ENCODE results near the gene HIVEP2.
"Not testable (repeated sequence)": the region's sequence is repeated elsewhere in the genome, so short reads cannot be mapped to it uniquely, and the experiment has no call there.

The HIVEP2 gene, protein sequence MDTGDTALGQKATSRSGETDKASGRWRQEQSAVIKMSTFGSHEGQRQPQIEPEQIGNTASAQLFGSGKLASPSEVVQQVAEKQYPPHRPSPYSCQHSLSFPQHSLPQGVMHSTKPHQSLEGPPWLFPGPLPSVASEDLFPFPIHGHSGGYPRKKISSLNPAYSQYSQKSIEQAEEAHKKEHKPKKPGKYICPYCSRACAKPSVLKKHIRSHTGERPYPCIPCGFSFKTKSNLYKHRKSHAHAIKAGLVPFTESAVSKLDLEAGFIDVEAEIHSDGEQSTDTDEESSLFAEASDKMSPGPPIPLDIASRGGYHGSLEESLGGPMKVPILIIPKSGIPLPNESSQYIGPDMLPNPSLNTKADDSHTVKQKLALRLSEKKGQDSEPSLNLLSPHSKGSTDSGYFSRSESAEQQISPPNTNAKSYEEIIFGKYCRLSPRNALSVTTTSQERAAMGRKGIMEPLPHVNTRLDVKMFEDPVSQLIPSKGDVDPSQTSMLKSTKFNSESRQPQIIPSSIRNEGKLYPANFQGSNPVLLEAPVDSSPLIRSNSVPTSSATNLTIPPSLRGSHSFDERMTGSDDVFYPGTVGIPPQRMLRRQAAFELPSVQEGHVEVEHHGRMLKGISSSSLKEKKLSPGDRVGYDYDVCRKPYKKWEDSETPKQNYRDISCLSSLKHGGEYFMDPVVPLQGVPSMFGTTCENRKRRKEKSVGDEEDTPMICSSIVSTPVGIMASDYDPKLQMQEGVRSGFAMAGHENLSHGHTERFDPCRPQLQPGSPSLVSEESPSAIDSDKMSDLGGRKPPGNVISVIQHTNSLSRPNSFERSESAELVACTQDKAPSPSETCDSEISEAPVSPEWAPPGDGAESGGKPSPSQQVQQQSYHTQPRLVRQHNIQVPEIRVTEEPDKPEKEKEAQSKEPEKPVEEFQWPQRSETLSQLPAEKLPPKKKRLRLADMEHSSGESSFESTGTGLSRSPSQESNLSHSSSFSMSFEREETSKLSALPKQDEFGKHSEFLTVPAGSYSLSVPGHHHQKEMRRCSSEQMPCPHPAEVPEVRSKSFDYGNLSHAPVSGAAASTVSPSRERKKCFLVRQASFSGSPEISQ (N-terminal part only)

DNA sequence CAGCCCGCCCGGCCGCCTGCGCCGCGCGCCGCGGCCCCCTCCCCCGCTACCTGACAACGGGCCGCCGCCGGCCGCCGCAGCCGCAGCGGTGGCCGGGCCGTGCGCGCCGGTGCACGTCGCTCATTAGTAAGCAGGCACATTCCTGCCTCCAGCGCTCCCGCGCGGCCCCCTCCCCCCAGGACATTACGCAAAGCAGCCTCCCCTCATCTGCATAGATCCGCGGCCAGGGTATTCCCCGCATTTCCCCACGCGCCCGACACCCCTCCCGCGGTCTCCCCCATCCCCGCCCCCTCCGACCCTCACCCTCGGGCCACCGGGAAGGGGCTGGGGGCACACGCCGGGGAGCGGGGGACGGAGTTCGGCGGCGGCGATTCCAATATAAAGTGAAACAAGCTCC lies at the start of gene HIVEP2:
TSS of gene HIVEP2 (minus strand) at position 128 of the 397 bp plus-strand sequence. CDS start 170,438 bp downstream, outside the sequence.
- DNase-seq (ENCODE audit: low spot score) = peak; percentile 72

DNA sequence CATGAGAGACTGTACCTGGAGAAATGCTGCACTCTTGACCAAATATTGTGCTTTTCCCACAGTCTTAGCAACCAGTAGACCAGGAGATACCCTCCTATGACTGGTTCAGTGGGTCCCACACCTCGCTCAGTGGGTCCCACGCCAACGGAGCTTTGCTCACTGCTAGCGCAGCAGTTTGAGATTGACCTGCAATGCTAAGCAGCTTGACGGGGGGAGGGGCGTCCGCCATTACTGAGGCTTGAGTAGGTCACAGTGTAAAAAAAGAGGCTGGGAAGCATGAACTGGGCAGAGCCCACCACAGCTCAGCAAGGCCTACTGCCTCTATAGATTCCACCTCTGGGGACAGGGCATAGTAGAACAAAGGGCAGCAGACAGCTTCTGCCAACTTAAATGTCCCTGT lies 49.0 kb upstream of the HIVEP2 start:
- no peak for DNase-seq (ENCODE audit: low spot score)

DNA sequence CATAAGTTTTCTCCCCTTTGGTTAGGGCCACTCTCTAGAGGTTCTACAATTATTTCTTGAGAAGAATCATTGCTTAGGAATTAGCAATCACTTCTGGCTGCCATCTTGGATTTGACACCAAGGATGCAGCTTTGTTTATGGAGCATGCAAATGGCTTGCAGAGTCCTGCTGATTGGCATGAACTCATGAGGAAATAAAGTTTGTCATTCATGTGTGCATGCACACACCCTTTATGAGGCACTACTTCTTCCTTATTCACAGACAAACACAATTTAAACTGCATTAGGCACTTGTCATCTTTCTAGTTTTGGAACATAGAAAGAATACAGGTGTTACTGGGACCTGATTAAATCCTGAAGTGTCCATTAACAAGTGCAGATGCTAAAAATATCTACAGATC lies 42.5 kb upstream of the HIVEP2 start:
- DNase-seq (ENCODE audit: low spot score) = no peak

DNA sequence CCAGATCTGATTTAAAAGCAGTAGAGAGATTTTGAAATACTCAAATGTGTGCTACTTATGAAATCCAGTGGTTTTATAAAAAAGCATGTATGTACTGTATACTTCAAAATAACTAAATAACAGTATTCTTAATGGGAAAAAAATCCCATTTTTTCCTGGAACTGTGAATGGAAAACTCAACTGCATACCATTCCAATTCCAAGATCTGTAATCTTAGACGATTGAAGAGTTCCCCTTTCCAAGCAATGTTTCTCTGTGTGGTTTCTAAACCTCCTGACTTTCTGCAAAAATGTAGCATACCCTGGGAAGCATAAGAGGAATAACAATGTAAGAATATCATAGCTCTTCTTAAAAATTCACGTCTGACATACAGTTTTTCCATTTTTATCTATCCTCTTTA lies 40.3 kb upstream of the HIVEP2 start:
- DNase-seq (ENCODE audit: low spot score) = no peak

DNA sequence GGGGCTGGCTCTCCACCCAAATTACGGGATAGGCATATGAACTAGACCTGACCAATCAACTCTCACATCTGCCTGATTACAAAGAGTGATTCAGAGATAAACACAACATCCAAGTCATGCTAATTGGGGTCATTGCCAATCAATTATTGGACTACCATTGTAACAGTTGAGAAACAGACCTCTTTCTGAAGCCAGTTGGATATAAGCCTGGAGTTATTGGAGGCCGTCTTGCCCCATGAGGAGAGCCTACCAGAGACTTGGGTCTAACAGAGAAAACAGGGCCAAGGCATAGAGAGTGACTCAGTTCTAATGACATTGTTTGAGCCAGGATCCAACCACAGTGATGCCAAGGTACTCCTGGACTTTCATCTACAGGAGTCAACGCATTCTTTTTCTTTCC lies 39.4 kb upstream of the HIVEP2 start:
- DNase-seq (ENCODE audit: low spot score) = no peak

DNA sequence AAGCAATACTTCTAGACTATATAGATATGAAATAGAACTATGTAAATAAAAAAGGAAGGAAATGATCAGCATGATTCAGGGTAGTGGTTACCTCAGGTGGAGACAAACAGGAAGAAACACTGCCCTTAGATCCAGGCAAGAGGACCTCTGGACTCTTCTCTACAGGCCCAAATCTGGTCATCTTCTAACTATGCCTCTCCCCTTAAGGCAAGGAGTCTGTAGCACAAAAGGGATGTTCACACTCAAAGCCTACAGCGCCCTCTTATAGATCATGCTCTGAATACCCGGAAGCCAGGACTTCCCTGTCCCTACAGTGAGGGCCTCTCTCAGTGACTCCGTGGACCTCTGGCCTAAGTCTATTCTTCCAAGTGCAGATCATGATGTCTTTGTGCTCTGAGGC lies 30.4 kb upstream of the HIVEP2 start:
- DNase-seq (ENCODE audit: low spot score) = no peak

DNA sequence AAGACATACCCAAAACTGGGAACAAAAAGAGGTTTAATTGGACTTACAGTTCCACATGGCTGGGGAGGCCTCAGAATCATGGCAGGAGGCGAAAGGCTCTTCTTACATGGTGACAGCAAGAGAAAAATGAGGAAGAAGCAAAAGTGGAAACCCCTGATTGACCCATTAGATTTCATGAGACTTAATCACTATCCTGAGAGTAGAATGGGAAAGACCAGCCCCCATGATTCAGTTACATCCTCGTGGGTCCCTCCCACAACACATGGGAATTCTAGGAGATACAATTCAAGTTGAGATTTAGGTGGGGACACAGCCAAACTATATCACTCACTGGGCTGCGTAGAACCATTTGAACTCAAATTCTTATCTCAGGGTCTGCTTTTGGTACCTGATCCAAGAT lies 26.0 kb upstream of the HIVEP2 start:
- not testable (repeated sequence) for DNase-seq (ENCODE audit: low spot score)

DNA sequence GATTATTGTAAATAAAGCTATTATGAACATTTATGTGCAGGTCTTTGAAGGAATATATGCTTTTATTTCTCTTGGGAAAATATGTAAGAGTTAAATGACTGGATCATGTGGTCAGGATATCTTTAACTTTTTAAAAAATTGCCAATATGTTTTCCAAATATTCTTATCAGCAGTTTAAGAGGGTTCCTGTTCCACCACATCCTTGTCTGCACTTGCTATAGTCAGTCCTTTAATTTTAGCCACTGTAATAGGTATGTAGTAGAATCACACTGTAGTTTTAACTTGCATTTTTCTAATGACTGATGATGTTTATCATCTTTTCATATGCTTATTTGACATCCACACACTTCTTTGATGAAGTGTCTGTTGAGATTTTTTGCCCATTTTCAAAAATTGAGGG lies 23.6 kb upstream of the HIVEP2 start:
- DNase-seq (ENCODE audit: low spot score) = no peak

DNA sequence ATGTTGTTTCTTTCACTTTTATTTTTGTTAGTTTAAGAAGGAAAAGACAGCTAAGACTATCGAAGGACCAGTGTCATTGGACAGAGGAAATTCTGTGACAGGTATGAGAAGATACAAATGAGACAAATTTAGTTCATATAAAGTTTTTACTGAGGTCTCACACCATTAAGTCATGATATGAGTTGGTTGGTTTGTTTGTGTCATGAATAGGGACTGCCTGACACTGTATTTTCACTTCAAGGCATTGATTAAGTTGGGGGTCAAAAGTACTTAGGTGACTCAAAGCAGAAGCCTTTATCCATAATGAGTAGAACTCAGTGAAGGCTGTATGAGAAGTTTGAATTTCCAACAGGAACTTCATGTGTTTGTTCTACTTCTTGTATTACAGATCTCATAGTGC lies 21.3 kb upstream of the HIVEP2 start:
- DNase-seq (ENCODE audit: low spot score) = no peak

DNA sequence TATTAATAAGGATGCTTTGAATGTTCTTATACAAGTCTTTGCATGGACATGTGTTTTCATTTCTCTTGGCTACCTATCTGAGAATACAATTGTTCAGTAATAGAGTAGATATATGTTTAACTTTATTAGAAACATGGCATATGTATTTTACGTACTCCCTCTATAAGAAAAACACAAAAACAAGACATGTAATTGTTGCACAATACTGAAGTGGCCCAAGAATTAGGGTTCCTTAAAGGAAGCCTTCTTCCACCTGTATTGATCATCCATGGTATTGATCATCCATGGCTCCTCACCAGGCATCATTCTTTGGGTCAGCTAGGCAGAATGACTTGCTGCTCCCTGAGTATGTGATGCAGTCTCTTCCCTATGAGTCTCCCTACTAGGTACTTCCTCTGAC lies 20.2 kb upstream of the HIVEP2 start:
- DNase-seq (ENCODE audit: low spot score) = no peak

DNA sequence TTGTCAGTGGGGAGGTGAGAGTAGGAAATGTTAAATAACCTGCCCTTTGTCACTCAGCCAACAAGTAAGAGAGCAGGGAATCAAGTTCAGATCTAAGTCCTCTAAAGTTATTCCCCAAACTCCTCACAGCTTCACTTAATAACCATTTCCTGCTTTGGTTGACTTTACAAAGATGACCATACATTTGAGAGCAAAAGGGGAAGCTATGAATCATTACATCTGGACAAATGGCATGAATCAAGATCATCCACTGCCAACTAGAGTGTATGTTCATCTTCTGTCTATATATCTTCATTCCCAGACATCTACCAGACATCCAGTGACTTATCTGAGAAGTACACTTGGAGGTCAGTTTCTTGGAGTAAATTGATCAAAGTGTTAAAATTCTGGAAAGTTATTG lies 15.1 kb upstream of the HIVEP2 start:
- DNase-seq (ENCODE audit: low spot score) = no peak

DNA sequence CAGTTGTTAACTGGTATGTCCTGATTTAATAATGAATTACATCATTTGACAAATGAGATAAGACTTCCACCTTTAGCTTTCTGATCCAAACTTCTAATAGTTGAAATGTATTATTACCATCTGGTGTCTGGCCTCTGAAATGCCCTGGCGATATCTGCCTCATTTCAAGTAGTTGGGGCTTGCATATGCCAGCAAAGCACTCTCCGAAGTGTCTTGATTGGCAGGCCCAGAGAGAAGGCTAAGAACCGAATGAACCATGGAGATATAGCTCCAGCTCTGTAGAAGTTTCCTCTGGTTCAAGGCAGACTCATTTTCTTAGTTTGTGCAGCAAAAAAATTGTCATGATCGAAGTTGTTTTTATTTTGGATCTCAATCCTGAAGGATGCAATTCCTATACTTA lies 13.4 kb upstream of the HIVEP2 start:
- no peak for DNase-seq (ENCODE audit: low spot score)

DNA sequence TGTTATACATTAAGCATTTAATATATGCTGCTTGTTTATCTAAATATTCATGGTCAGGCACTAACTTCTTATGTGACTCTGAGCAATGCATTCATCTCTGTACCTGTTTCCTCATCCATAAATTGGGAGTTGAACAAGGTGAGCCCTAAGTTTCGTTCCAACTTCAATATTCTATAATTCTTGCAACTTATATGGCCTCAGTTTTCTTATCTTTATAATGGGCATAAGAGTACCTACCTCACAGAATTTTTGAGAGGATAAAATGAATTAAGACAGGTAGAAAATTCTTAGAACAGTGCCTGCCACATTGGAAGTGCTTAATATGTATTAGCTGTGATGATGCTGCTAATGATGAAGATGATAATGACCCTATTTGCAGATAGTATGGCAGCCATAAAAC lies 11.8 kb upstream of the HIVEP2 start:
- no peak for DNase-seq (ENCODE audit: low spot score)

DNA sequence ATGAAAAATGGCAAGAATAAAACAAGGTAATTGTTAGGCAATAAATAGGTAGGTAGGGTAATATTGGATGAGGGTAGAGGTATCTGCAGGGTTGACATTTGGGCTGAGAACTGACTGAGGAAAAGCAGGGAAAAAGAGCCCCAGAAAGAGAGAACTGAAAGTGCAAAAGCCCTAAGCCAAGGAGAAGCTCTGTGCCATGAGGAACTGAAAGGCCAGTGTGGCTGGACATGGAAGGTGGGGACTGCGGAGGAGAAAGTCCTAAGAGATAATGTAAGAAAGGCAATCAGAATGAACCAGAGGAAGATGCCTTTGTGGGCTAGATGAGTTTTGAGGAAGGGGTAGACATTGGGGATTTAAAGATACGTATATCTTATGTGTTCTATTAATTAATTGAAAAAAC lies 9.9 kb upstream of the HIVEP2 start:
- DNase-seq (ENCODE audit: low spot score) = no peak

DNA sequence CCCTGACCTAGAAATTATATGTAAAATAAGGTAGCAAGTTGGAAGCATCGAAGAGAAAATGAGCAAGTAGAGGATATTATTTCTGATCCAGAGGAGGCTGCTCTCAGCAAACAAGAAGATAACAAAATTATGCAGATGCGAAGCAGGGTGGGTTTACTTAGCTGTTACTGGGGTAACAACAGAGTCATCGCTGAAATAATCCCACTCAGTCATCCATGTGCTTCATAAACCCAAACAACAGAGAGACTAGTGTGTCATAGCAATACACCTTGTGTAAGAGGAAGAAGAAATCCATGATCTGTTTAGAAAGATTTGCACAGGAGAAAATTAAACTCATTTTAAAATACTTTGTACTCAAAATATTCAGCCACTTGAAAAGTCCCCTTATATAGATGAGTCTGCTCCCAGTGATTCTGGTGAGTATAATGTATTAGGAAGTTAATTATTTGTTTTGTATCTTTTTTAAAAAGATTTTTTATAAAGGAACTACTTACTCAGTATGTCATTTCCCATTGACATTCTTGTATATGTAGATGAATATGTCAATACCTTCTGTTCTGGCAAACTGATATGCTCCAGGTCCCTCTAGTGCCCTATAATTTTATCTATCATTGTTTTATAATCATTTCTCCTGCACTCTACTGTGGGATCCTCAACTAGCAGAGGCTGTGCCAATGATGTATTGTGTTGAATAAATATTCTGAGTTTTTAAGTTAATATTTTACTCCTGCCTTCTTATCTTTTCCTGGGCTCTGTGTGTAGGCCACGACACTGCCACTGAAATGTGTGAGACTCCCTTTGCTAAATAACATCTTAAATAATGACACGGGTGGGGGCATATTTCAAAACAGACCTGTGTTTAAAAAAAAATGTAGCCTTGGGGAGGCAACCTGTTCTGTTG lies 8.6 kb upstream of the HIVEP2 start:
- DNase-seq (ENCODE audit: low spot score) = no peak

DNA sequence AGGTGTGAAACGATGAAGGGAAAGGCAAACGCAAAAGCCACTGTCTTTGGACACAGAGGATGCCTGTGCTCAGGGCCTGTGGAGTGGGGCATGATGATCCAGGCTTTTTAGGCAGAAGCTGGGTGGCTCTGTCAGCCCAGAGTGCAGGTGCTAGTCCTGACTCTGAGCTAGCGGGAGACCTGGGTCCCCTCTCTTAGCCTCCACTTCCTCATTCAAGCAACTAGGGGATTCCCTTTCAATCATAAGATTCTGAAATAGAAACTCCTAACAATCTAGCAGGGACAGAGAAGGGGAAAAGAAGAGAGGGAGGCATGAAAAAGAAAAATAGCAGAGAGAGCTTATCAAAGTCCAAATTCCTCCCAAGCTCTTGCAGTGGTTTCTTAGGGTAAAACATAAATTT lies 7.6 kb upstream of the HIVEP2 start:
- DNase-seq (ENCODE audit: low spot score) = no peak

DNA sequence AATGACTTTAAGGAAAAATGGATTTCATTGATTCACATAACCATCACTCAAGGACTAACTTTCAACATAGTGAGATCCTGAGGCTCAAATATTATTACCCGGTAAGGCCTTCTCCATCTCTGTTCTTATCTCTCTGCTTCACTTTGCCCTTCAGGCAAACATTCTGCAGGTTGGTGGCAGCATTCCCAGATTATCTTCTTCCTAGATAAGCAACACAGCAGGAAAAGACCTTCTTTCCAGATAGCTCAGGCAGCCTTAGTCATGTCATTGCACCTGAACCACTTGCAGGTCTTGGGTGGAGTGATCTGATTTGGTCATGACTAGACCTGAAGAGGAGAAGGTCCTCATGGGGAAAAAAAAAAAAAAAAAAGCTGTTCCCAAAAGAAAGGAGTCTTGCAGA lies 5.3 kb upstream of the HIVEP2 start:
- no peak for DNase-seq (ENCODE audit: low spot score)

DNA sequence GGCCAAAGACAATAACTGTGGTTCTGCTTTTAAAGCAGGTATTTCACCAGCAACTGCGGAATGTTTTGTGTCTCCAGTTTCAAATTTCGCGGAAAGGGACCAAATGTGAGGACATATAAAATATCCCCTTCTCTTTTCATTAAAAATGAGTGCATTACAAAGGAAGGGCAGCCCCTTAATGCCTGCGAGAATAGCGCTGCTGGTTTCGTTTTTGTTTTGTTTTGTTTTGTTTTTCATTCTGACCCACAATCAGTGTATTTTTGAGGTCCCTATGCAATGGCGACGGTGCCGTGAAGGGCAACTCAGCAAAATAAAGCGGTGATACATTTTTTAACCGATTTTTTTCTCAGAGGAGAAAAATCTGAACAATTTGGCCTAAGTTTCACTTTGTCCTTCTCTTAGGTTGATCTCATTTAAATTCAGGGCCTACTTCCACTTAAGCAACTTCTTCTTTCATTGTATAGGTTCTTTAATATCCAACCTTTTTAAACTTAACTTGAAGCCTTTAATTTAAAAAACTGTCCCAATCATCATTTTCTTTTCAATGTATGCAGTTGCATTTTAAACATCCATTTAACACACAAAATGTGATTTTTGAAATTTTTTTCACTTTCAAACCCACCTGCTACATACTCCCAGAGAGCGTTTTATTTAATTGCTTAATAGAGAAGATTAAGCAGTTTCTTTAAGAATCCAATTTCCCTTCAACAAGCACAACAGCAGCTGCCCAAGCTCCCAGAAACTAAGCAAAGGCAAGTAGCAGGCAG lies 2.9 kb upstream of the HIVEP2 start:
- no peak for DNase-seq (ENCODE audit: low spot score)

DNA sequence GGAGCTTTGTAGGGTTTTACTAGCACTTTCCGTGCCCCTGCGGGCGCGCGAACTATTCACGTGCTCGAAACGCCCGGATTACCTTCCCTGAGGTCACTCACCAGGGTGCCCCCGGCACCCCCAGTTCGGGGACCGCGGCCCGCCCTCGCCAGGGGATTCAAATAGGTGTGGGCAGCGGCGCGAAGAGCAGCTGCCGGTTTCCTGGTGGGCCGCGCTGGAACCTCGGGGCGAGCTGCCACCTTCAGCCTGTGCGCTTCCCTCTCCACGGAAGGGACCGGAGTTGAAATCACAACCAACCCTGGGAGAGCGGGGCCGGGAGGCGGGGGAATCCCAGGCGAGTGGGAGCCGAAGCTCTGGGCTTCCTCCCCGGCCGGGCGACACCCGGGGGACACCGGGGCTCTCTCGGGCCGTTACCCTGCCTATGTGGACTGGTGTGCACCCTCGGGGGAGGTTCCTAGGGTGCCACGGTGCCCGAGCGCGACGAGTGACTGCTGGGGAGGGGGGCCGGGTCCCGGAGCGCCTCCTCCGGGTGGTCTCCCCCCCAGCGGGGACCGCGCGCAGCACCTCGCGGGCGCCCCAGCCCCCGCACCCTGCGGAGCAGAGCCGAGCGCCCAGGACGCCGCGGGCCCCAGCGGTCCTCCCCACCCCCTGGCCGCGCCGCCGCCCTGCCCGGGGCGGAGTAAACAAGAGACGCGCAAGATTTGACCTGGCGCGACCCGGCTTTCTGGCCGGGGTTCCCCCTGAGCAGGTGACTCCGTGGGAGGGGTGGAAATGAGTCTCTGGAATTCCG lies 2.1 kb upstream of the HIVEP2 start:
- DNase-seq (ENCODE audit: low spot score) = peak; percentile 73

Measured in LoVo (cell line).